ENCODE measurements around the gene ZFAND3. TPM values are rescaled to one million over a fixed set of nuclear protein-coding genes. Genes with fewer than 3 reads are reported as not detected.
"Not testable (repeated sequence)": the region's sequence is repeated elsewhere in the genome, so short reads cannot be mapped to it uniquely, and the experiment has no call there.

Gene ZFAND3
- total and polyA plus RNA-seq, 10 of the 15 experiments (the other 5 are each of a cell fraction or from before 2014, with no cell fraction given), result 0.90 to 34.4 (median 16.3) TPM

DNA sequence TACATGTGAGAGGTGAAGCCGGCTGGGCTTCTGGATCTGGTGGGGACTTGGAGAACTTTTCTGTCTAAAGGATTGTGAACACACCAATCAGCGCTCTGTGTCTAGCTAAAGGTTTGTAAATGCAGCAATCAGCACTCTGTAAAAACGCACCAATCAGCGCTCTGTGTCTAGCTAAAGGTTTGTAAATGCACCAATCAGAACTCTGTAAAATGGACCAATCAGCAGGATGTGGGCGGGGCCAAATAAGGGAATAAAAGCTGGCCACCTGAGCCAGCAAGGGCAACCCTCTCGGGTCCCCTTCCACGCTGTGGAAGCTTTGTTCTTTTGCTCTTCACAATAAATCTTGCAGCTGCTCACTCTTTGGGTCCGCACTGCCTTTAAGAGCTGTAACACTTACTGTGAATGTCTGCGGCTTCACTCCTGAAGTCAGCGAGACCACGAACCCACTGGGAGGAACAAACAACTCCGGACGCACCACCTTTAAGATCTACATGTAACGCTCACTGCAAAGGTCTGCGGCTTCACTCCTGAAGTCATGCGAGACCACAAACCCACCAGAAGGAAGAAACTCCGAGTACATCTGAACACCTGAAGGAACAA lies 143.1 kb downstream of the ZFAND3 start:
- FAIRE-seq; H3K9me3 ChIP-seq (replicated peaks; ENCODE audit: control insufficient read depth, insufficient read depth, low read length); BruUV-seq (replicated peaks); H4K20me1 ChIP-seq (ENCODE audit: control insufficient read depth, insufficient read depth); in situ Hi-C loops (cut with MboI); ATAC-seq; RAD21 ChIA-PET (ENCODE audit: unreplicated experiment); intact Hi-C loops (cut with micrococcal nuclease; ENCODE audit: unreplicated experiment); H2AFZ ChIP-seq (ENCODE audit: control insufficient read depth, low read depth, low read length); H3K4me2 ChIP-seq (ENCODE audit: control insufficient read depth, insufficient read depth); H3K27ac ChIP-seq (ENCODE audit: control insufficient read depth, insufficient read depth); H3K9ac ChIP-seq (ENCODE audit: control insufficient read depth, insufficient read depth, low read length); H3K36me3 ChIP-seq (ENCODE audit: control insufficient read depth in 2 of 2, insufficient read depth in 2 of 2, low read length in 1 of 2); CTCF ChIA-PET; H3K27me3 ChIP-seq (replicated peaks in 1 of 2; ENCODE audit: control insufficient read depth in 2 of 2, insufficient read depth in 2 of 2, low read length in 1 of 2); DNase-seq (ENCODE audit: low read depth, low spot score); H3K4me3 ChIP-seq: not testable (repeated sequence)
- 91% methylated on average over 17 of the region's 17 CpGs for WGBS (ENCODE audit: insufficient coverage, insufficient replicate concordance, low lambda C conversion rate, missing lambda C conversion rate)
- Histone ChIP-seq H3K79me2 (ENCODE audit: control insufficient read depth, insufficient read depth, low read length) (peaks cover 22% of the 10 kb centered on the region), H3K4me1 (ENCODE audit: control insufficient read depth, insufficient read depth, low read length) (peaks cover 25% of the 10 kb centered on the region)
- SMC1A ChIA-PET (ENCODE audit: uncharacterized antibody, unreplicated experiment), result interaction anchor here (0.7 to 1.8 kb wide), 3 partner anchors 22 to 41 kb away, joined by 3 to 8 read pairs (median 5); no protein-coding TSS in a partner anchor
- POLR2A ChIA-PET, result interaction anchor here (0.9 kb wide), 1 partner anchor 15 kb away, joined by 3 read pairs; no protein-coding TSS in a partner anchor
- TF ChIP-seq NFYB (IDR thresholded peaks at IDR 0.05; ENCODE audit: insufficient read depth, low read depth, low read length), result peak; percentile 77

DNA sequence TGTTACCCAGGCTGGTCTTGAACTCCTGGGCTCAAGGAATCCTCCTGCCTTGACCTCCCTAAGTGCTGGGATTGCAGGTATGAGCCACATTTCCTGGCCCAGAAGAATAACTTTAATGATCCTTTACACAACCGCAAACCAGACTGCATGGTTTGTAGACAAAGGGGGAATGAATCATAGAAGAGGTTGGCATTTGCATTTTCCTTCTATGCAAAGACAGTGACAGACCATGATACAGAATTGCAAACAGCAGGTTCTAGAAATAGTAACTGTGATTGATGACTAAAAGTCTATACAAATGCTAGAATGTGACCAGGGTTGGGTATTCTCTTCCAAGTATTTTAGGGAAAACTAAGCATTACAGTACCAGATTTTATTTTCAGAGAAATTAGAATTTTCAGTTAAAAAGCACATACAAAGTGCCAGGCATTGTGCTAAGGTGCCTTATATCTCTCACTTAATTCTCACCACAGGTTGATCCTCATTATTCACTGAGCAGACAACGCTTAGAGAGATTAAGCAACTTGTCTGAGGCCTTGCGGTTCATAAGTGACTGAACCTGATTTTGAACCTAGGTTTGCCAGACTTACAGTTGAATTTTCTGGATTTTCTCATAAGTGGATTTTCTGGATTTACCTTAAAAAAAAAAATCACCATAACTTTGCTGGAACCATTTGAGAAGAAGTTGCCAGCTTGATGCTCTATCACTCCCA lies 146.6 kb downstream of the ZFAND3 start:
- Histone ChIP-seq H3K4me3 (no peak overlapping the region), H3K9me3 (replicated peaks; ENCODE audit: control insufficient read depth, insufficient read depth, low read length) (no peaks in the 10 kb centered on the region; the same call in 1 of the 3 replicates), H3K4me2 (ENCODE audit: control insufficient read depth, insufficient read depth) (no peak overlapping the region), H3K79me2 (ENCODE audit: control insufficient read depth, insufficient read depth, low read length) (peaks cover 7% of the 10 kb centered on the region), H3K9ac (ENCODE audit: control insufficient read depth, insufficient read depth, low read length) (no peak overlapping the region), H3K27me3 (replicated peaks in 1 of 2; ENCODE audit: control insufficient read depth in 2 of 2, insufficient read depth in 2 of 2, low read length in 1 of 2) (no peaks in the 10 kb centered on the region), H3K4me1 (ENCODE audit: control insufficient read depth, insufficient read depth, low read length) (peaks cover 8% of the 10 kb centered on the region), H2AFZ (ENCODE audit: control insufficient read depth, low read depth, low read length) (no peak overlapping the region), H3K27ac (ENCODE audit: control insufficient read depth, insufficient read depth) (no peak overlapping the region), H3K36me3 (ENCODE audit: control insufficient read depth in 2 of 2, insufficient read depth in 2 of 2, low read length in 1 of 2) (no peaks in the 10 kb centered on the region), H4K20me1 (ENCODE audit: control insufficient read depth, insufficient read depth) (0 out of 2 replicates have a peak, but pooled peaks cover 3% of the 10 kb centered on the region)
- ChIA-PET POLR2A (interaction anchor here (0.6 kb wide), 2 partner anchors 19 to 41 kb away, joined by 3 read pairs; no protein-coding TSS in a partner anchor), CTCF (no interaction called here), SMC1A (ENCODE audit: uncharacterized antibody, unreplicated experiment) (interaction anchor here (0.9 to 1.1 kb wide), 2 partner anchors 79 to 145 kb away, joined by 3 to 4 read pairs; no protein-coding TSS in a partner anchor), RAD21 (ENCODE audit: unreplicated experiment) (no interaction called here)
- intact Hi-C loops (cut with micrococcal nuclease; ENCODE audit: unreplicated experiment) (no loop called here), in situ Hi-C loops (cut with MboI) (no loop called here)
- ATAC-seq (peak; percentile 70), DNase-seq (ENCODE audit: low read depth, low spot score) (no peak), FAIRE-seq (no peak)
- no TSS peak for BruUV-seq (replicated peaks)
- TF ChIP-seq EP300 (IDR thresholded peaks at IDR 0.05; ENCODE audit: borderline replicate concordance in 1 of 2, control insufficient read depth in 1 of 2, low read depth in 2 of 2, low read length in 2 of 2) (no peak), MEF2A (IDR thresholded peaks at IDR 0.05; ENCODE audit: insufficient read depth, low read depth, low read length) (0 out of 2 replicates have a peak, but pooled peaks have one; percentile 21), POU2F2 (IDR thresholded peaks at IDR 0.05; ENCODE audit: borderline replicate concordance, low read depth, low read length) (peak; percentile 52; the same call in 1 of the 3 replicates), IKZF2 (IDR thresholded peaks at IDR 0.05) (peak; percentile 34 to 44), NRF1 (conservative IDR thresholded peaks at IDR 0.05; ENCODE audit: low read depth, low read length) (no peak), NFIC (IDR thresholded peaks at IDR 0.05; ENCODE audit: low read depth, low read length) (0 out of 2 replicates have a peak, but pooled peaks have one; percentile 19), EED (IDR thresholded peaks at IDR 0.05; ENCODE audit: low read depth) (0 out of 2 replicates have a peak, but pooled peaks have one; percentile 26), RUNX3 (IDR thresholded peaks at IDR 0.05; ENCODE audit: low read length) (peak; percentile 75), MEF2B (IDR thresholded peaks at IDR 0.05; ENCODE audit: partially characterized antibody, poor library complexity, severe bottlenecking) (peak; percentile 56)
- 77% methylated on average over 3 of the region's 3 CpGs for WGBS (ENCODE audit: insufficient coverage, insufficient replicate concordance, low lambda C conversion rate, missing lambda C conversion rate)
